ENCODE data around the gene HSPA1A.
"Not testable (repeated sequence)": the region's sequence is repeated elsewhere in the genome, so short reads cannot be mapped to it uniquely, and the experiment has no call there.

The HSPA1A gene

GRCh38 chr6:31811645-31812044 is 3.7 kb upstream of the HSPA1A start:
- DNase-seq: no peak

DNA sequence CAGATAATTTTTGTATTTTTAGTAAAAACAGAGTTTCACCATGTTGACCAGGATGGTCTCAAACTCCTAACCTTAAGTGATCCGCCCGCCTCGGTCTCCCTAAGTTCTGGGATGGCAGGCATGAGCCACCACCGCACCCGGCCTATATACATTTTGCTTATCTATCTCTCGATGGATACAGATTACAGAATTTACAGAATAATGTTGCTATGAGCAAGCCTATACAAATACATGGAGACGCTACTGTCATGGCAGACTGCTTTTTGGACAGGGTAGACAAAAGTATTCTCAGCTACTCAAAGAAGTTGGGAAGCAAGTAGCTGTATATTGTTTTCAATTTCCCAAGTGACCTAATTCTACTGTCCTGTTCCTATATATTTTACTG is 1.9 kb upstream of the HSPA1A start:
- no peak for DNase-seq

DNA sequence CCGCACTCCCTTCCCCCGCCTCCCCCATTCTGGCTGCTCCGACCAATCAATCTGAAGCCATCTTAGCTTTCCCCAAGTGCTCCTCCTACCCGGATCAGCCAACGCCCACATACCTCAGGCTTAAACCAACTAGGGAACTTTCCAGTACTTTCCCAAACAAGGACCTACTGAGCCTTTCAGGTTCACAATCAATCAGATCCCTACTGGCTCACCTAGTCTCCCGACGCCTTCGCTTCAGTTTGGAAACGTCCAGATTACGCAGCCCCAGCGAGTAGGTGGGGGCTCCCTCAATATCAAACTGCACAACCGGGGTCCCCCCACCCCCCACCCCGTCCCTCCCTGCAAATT is 692 bp upstream of the HSPA1A start:
- peak; percentile 73 to 81 for DNase-seq

GRCh38 chr6:31817133-31817928 is 2.0 kb downstream of the HSPA1A start:
- DNase-seq: peak in 1 of 2 donors; percentile 63

- peak in 1 of 2 donors; percentile 31 for DNase-seq
Observed at GRCh38 chr6:31817929-31818511, 2.7 kb downstream of the HSPA1A start.

GRCh38 chr6:31819871-31820299 is 4.5 kb downstream of the HSPA1A start:
- no peak for DNase-seq

DNA sequence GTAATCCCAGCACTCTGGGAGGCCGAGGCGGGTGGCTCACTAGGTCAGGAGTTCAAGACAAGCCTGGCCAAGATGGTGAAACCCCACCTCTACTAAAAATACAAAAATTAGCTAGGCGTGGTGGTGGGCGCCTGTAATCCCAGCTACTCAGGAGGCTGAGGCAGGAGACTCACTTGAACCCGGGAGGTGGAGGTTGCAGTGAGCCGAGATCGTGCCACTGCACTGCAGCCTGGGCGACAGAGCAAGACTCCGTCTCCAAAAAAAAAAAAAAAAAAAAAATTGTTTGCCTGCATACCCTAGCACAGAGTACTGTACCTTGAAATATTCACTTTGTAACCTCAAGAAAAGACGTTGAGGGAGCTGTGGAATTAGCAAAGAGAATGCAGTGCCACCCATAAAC is 5.1 kb downstream of the HSPA1A start:
- DNase-seq: not testable (repeated sequence)

- no peak for DNase-seq
Observed at GRCh38 chr6:31821301-31822035, 6.1 kb downstream of the HSPA1A start.

DNA sequence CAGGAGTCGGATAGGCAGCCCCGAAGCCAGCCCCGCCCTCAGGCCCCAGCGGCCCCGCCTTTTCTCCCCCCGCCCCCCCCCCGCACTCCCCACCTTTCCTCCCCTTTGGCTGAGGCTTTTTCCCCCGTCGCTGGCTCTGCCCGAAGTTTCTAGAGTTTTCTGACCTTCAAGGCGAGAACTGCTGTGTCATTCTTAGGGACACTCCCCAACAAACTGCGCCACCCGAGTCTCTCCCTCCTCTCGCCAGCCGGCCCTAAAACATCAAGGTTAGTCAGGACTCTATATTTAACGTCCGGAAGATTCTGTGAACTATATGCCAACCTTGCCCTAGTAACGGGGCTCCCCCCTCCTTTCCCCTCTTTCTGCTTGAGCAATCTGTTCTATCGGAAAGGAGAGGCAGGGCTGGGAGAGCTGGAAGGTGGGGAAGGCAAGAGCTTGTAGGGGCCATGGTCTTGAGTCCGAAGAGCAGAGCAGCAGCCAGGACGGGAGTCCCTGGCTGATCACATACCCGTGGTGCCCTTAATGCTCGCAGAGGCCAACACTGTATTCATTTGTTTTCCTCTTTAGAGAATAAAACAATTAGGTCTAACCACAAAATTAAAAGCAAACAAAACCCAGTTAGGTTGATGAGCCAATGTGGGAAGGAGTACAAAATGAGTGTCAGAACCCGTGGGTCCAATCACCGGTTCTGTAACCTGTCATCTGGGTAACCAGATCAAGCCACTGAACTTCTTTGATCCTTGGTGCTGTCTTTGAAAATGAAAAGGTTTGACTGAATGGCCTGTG is 6.9 kb downstream of the HSPA1A start:
- DNase-seq: peak; percentile 76 to 78

DNA sequence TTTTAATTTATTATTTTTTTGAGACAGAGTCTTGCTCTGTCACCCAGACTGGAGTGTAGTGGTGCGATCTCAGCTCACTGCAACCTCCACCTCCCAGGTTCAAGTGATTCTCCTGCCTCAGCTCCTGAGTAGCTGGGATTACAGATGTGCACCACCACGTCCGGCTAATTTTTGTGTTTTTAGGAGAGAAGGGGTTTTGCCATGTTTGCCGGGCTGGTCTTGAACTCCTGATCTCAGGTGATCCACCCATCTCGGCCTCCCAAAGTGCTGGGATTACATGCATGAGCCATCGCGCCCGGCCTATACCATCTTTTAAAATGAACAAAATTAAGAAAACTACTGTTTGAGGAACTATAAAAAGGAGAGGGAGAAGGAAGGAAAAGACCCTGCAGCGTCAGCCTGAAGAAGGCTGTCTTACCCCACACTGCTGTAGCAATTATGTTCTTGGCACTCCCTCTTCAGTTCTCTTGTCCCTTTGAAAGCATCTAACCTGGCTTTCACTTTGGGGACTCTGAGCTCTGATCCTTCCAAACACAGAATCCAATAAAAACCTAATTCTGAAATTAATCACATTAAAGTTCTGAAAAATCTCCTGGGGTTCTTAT is 8.4 kb downstream of the HSPA1A start:
- DNase-seq: not testable (repeated sequence)

- DNase-seq: no peak
Observed at GRCh38 chr6:31825553-31825952, 10.2 kb downstream of the HSPA1A start.

DNA sequence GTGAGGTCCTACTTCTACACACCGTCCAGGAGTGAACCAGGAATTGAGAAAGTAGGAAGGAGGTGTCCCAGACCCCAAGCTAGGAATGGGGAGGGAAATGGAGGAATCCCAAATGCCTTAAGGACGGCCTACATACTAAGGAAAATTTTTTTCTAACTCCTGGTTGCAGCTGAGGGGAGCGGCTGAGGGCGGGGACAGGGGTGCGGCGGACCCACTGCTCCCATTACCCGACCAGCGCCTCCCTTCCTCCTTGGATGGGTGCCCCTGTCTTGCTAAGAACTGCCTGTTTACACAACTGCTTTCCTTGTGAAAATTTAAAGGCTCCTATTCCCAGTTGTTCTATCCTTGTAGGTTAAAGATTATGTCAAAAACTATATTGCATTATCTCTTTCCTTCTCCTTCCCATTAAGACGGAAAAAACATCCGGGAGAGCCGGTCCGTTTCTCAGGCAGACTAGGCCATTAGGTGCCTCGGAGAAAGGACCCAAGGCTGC is 11.5 kb downstream of the HSPA1A start:
- DNase-seq: no peak

GRCh38 chr6:31827286-31828079 is 12.1 kb downstream of the HSPA1A start, which contains the start of gene HSPA1B:
TSS of gene HSPA1B (plus strand) at chr6:31827738. CDS start at chr6:31827951, 213 bp downstream.
- peak; percentile 94 to 95 for DNase-seq

DNA sequence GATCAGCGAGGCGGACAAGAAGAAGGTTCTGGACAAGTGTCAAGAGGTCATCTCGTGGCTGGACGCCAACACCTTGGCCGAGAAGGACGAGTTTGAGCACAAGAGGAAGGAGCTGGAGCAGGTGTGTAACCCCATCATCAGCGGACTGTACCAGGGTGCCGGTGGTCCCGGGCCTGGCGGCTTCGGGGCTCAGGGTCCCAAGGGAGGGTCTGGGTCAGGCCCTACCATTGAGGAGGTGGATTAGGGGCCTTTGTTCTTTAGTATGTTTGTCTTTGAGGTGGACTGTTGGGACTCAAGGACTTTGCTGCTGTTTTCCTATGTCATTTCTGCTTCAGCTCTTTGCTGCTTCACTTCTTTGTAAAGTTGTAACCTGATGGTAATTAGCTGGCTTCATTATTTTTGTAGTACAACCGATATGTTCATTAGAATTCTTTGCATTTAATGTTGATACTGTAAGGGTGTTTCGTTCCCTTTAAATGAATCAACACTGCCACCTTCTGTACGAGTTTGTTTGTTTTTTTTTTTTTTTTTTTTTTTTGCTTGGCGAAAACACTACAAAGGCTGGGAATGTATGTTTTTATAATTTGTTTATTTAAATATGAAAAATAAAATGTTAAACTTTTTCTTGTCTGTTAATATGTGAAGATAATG is 14.4 kb downstream of the HSPA1A start:
- DNase-seq: peak in 1 of 2 donors; percentile 68

- no peak for DNase-seq
Observed at GRCh38 chr6:31830886-31831335, 15.6 kb downstream of the HSPA1A start.

- DNase-seq: no peak
Observed at GRCh38 chr6:31831350-31832215, 16.2 kb downstream of the HSPA1A start.

DNA sequence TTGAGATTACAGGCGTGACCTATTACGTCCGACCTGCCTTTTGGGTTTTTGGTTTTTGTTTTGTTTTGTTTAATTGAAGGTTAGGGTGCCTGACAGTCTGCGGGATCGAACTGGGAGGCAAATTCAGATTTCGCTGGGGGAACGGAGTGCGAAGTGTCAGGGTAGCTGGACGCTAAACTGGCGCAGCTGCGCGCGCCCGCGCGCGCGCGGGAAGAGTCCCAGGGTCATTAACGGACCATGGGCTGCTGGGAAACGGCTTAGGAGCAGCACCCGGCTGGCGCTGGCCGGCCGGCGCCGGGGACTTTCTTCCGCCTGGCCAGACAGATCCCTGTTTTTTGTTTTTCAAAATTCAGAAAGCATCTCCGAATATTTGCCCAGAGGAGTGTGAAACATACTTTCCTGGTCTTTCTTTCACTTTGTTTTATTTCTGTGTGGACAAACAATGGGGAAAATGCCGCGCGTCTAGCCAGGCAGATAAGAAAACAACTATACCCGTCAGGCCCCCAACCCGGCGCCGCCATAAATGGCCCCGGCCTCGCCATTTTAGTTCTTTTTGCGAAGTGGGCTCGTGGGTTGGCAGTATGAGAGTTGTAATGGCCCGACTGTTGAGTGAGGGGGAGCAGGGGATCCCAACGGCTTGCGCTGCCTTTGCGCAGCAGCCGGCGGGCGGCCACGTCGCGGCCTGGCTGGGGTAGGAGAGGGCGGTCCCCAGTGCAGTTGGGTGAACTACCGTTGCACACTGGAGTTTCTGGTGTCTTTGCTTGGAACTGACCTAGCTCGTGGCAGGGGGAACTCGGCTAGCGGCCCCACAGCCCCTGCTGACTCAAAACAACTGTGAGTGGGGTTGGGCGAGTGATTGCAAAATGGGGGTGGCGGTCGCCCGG is 19.3 kb downstream of the HSPA1A start:
- DNase-seq: peak; percentile 77 to 86

DNA sequence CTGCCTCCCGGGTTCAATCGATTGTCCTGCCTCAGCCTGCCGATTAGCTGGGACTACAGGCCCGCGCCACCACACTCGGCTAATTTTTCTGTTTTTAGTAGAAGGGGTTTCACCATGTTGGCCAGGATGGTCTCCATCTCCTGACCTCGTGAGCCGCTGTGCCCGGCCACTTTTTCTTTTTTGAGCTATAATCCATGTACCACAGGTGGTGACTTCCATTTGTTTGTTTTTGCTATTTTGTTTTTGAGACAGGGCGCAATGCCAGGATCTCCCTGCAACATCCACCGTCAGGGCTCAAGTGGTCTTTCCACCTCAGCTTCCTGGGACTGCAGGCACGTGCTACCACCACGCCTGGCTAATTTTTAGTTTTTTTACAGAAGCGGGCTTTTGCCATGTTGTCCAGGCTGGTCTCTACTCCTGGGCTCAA is 20.7 kb downstream of the HSPA1A start:
- no peak for DNase-seq

All from CD4-positive, alpha-beta T cell treated with Interferon alpha-2 for 1 hour (primary cell).